ENCODE measurements around the gene NBEAL1.
"Not testable (repeated sequence)": the region's sequence is repeated elsewhere in the genome, so short reads cannot be mapped to it uniquely, and the experiment has no call there.

NBEAL1 gene

GRCh38 chr2:203097735-203098134 lies 83.1 kb downstream of the NBEAL1 start:
- CTCF ChIA-PET, result no interaction called here
- TF ChIP-seq BHLHE40 (IDR thresholded peaks at IDR 0.05; ENCODE audit: borderline replicate concordance), result no peak
- TF ChIP-seq ARNT (IDR thresholded peaks at IDR 0.05), result no peak
- TF ChIP-seq ELF4 (IDR thresholded peaks at IDR 0.05), result no peak
- no peak for TF ChIP-seq FOXK2 (IDR thresholded peaks at IDR 0.05)
- no peak for TF ChIP-seq FOXA1 (IDR thresholded peaks at IDR 0.05)
- TF ChIP-seq NFRKB (IDR thresholded peaks at IDR 0.05), result no peak
- TF ChIP-seq FOXM1 (IDR thresholded peaks at IDR 0.05; ENCODE audit: borderline replicate concordance), result no peak
- no peak for TF ChIP-seq SP1 (IDR thresholded peaks at IDR 0.05)
- no peak for TF ChIP-seq HDGF (IDR thresholded peaks at IDR 0.05; ENCODE audit: borderline replicate concordance)
- no peak for TF ChIP-seq CTBP1 (IDR thresholded peaks at IDR 0.05; ENCODE audit: borderline replicate concordance)
- TF ChIP-seq LEF1 (IDR thresholded peaks at IDR 0.05; ENCODE audit: borderline replicate concordance), result no peak
- TF ChIP-seq, protein P1, sequence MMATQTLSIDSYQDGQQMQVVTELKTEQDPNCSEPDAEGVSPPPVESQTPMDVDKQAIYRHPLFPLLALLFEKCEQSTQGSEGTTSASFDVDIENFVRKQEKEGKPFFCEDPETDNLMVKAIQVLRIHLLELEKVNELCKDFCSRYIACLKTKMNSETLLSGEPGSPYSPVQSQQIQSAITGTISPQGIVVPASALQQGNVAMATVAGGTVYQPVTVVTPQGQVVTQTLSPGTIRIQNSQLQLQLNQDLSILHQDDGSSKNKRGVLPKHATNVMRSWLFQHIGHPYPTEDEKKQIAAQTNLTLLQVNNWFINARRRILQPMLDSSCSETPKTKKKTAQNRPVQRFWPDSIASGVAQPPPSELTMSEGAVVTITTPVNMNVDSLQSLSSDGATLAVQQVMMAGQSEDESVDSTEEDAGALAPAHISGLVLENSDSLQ (IDR thresholded peaks at IDR 0.05), result no peak
- no peak for TF ChIP-seq SUZ12 (IDR thresholded peaks at IDR 0.05)
- TF ChIP-seq L3MBTL2 (conservative IDR thresholded peaks at IDR 0.05), result no peak
- no peak for TF ChIP-seq TARDBP (IDR thresholded peaks at IDR 0.05)
- TF ChIP-seq ZNF384 (IDR thresholded peaks at IDR 0.05), result no peak
- POLR2A ChIA-PET, result no interaction called here
- DNase-seq (ENCODE audit: extremely low spot score), result peak; percentile 17

- POLR2A ChIA-PET; CTCF ChIA-PET; DNase-seq (ENCODE audit: extremely low spot score): not testable (repeated sequence)
Measured at GRCh38 chr2:203102357-203102756, 87.7 kb downstream of the NBEAL1 start.

GRCh38 chr2:203104273-203104672 lies 89.6 kb downstream of the NBEAL1 start:
- CTCF ChIA-PET, result no interaction called here

DNA sequence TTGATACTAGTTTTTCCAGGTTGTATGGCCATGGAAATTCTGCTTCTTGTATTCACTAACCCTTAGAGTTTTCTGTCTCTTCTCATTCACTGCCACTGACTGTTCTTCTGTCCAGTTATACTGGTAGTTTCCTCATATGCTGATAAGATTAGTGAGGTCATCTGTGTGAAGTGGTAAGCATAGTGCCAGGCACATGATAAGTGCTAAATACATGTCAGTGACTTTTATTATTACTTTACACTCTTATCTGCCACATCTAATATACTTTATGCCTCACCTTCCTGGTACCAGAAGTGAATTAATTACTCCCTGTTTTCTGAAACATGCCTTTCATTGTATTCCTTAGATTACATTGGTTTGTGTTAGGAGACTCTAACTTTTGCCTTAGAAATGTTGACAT lies 91.3 kb downstream of the NBEAL1 start:
- DNase-seq (ENCODE audit: extremely low spot score), result no peak
- POLR2A ChIA-PET, result no interaction called here
- CTCF ChIA-PET, result no interaction called here
- TF ChIP-seq FOXM1 (IDR thresholded peaks at IDR 0.05; ENCODE audit: borderline replicate concordance) (no peak), TARDBP (IDR thresholded peaks at IDR 0.05) (no peak), FOXK2 (IDR thresholded peaks at IDR 0.05) (no peak), HDGF (IDR thresholded peaks at IDR 0.05; ENCODE audit: borderline replicate concordance) (no peak), ARNT (IDR thresholded peaks at IDR 0.05) (no peak), ELF4 (IDR thresholded peaks at IDR 0.05) (no peak), ZNF384 (IDR thresholded peaks at IDR 0.05) (no peak), SUZ12 (IDR thresholded peaks at IDR 0.05) (no peak), LEF1 (IDR thresholded peaks at IDR 0.05; ENCODE audit: borderline replicate concordance) (no peak), L3MBTL2 (conservative IDR thresholded peaks at IDR 0.05) (no peak), BHLHE40 (IDR thresholded peaks at IDR 0.05; ENCODE audit: borderline replicate concordance) (no peak), NFRKB (IDR thresholded peaks at IDR 0.05) (no peak), FOXA1 (IDR thresholded peaks at IDR 0.05) (no peak), SP1 (IDR thresholded peaks at IDR 0.05) (no peak), CTBP1 (IDR thresholded peaks at IDR 0.05; ENCODE audit: borderline replicate concordance) (no peak)
- TF ChIP-seq, protein P1 (IDR thresholded peaks at IDR 0.05), result no peak

More at GRCh38 chr2:203104273-203104672, 89.6 kb downstream of the NBEAL1 start:
- no peak for TF ChIP-seq LEF1 (IDR thresholded peaks at IDR 0.05; ENCODE audit: borderline replicate concordance)
- no peak for TF ChIP-seq SP1 (IDR thresholded peaks at IDR 0.05)
- no peak for TF ChIP-seq HDGF (IDR thresholded peaks at IDR 0.05; ENCODE audit: borderline replicate concordance)
- no peak for TF ChIP-seq FOXK2 (IDR thresholded peaks at IDR 0.05)
- TF ChIP-seq ARNT (IDR thresholded peaks at IDR 0.05), result no peak
- no peak for TF ChIP-seq SUZ12 (IDR thresholded peaks at IDR 0.05)
- no peak for TF ChIP-seq FOXM1 (IDR thresholded peaks at IDR 0.05; ENCODE audit: borderline replicate concordance)
- no peak for TF ChIP-seq CTBP1 (IDR thresholded peaks at IDR 0.05; ENCODE audit: borderline replicate concordance)
- TF ChIP-seq FOXA1 (IDR thresholded peaks at IDR 0.05), result no peak
- POLR2A ChIA-PET, result no interaction called here
- DNase-seq (ENCODE audit: extremely low spot score), result no peak

DNA sequence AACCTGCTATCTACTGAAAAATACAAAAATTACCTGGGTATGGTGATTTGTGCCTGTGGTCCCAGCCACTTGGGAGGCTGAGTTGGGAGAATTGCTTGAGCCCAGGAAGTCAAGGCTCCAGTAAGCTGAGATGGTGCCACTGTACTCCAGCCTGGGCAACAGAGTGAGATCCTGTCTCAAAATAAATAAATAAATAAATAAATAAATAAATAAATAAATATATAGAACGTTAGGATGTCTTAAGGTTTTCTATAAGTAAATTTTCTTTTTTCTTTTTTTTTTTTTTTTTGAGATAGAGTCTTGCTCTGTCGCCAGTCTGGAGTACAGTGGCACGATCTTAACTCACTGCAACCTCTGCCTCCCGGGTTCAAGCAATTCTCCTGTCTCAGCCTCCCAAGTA lies 95.8 kb downstream of the NBEAL1 start:
- CTCF ChIA-PET, result interaction anchor here (0.6 kb wide), 2 partner anchors 483 to 693 kb away, joined by 5 read pairs; no protein-coding TSS in a partner anchor
- POLR2A ChIA-PET; DNase-seq (ENCODE audit: extremely low spot score): not testable (repeated sequence)

DNA sequence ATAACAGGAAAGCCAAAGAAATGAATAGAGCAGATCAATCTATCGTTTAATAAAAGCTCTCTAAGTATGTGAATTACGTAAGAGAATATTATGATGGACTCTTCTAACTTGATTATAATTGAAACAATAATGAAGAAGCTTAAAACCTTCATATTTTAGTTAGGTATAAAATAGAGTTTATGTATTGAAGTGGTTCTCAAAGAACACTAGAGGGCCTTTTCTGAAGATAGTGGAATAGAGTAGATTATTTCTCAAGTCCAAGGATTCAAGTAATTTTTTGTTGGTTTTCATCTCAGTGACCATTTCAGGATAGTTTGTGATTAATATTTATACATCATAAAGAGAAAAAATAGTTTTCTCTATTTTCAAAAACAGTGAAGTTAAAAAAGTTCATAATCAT lies 97.7 kb downstream of the NBEAL1 start:
- no peak for DNase-seq (ENCODE audit: extremely low spot score)
- POLR2A ChIA-PET, result no interaction called here
- CTCF ChIA-PET, result no interaction called here
- TF ChIP-seq SUZ12 (IDR thresholded peaks at IDR 0.05), result no peak
- TF ChIP-seq NFRKB (IDR thresholded peaks at IDR 0.05), result no peak
- TF ChIP-seq L3MBTL2 (conservative IDR thresholded peaks at IDR 0.05), result no peak
- TF ChIP-seq, protein P1 (IDR thresholded peaks at IDR 0.05), result no peak
- no peak for TF ChIP-seq CTBP1 (IDR thresholded peaks at IDR 0.05; ENCODE audit: borderline replicate concordance)
- no peak for TF ChIP-seq BHLHE40 (IDR thresholded peaks at IDR 0.05; ENCODE audit: borderline replicate concordance)
- TF ChIP-seq TARDBP (IDR thresholded peaks at IDR 0.05), result no peak
- TF ChIP-seq LEF1 (IDR thresholded peaks at IDR 0.05; ENCODE audit: borderline replicate concordance), result no peak
- no peak for TF ChIP-seq SP1 (IDR thresholded peaks at IDR 0.05)
- TF ChIP-seq HDGF (IDR thresholded peaks at IDR 0.05; ENCODE audit: borderline replicate concordance), result no peak
- TF ChIP-seq FOXA1 (IDR thresholded peaks at IDR 0.05), result no peak
- no peak for TF ChIP-seq ARNT (IDR thresholded peaks at IDR 0.05)
- TF ChIP-seq ZNF384 (IDR thresholded peaks at IDR 0.05), result no peak
- no peak for TF ChIP-seq ELF4 (IDR thresholded peaks at IDR 0.05)

DNA sequence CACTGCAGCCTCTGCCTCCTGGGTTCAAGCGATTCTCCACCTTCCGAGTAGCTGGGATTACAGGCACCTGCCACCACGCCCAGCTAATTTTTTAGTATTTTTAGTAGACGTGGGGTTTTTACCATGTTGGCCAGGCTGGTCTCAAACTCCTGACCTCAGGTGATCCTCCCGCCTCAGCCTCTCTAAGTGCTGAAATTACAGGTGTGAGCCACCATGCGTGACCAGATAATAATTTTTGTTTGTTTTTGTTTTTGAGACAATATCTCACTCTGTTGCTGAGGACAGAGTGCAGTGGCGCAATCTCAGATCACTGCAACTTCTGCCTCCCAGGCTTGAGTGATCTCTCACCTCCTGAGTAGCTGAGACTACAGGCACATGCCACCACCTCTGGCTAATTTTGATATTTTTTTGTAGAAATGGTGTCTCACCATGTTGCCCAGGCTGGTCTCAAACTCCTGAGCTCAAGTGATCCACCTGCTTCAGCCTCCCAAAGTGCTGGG lies 100.6 kb downstream of the NBEAL1 start:
- POLR2A ChIA-PET; DNase-seq (ENCODE audit: extremely low spot score); CTCF ChIA-PET: not testable (repeated sequence)
